ENCODE measurements around the gene TAGLN. TPM values are rescaled to one million over a fixed set of nuclear protein-coding genes. Genes with fewer than 3 reads are reported as not detected.

Gene TAGLN
- total and polyA plus RNA-seq, 9 of the 15 experiments (the other 6 are each of a cell fraction or from before 2014, with no cell fraction given) = 0.21 to 4.9 (median 1.1) TPM

DNA sequence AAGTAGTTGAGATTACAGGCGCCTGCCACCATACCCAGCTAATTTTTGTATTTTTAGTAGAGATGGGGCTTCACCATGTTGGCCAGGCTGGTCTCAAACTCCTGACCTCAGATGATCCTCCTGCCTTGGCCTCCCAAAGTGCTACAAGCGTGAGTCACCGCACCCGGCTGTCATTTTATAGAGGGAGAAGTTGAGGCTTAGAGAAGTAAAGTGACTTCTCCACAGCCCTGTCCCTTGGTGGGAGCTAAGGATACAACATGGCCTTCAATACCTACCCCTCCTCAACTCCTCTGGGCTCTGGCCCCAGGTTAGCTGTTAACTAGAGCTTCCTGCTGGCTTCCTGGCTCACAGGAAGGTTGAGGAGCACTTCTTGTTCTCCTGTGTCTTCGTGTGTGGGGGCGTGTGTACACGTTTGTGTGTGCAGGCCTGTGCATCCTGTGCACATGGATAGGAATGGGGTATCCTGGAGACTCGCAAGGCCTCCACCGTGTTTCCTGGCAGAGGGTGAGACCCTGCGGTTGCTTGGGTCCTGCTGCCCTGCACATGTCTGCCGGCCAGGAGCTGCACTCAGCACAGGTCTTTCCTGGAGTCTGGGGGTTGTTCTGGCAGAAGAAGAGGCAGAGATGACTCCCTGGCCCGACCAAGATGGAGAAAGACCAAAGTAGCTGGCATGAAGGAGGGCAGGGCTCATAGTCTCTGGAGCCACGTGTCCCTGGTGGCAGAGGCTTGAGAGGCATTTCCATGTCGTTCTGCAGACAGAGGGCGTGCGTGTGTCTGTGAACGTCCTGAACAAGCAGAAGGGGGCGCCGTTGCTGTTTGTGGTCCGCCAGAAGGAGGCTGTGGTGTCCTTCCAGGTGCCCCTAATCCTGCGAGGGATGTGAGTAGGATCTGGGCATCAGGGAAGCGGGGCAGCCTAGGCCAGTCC lies 18.2 kb upstream of the TAGLN start (continued):
- TF ChIP-seq, protein P1, sequence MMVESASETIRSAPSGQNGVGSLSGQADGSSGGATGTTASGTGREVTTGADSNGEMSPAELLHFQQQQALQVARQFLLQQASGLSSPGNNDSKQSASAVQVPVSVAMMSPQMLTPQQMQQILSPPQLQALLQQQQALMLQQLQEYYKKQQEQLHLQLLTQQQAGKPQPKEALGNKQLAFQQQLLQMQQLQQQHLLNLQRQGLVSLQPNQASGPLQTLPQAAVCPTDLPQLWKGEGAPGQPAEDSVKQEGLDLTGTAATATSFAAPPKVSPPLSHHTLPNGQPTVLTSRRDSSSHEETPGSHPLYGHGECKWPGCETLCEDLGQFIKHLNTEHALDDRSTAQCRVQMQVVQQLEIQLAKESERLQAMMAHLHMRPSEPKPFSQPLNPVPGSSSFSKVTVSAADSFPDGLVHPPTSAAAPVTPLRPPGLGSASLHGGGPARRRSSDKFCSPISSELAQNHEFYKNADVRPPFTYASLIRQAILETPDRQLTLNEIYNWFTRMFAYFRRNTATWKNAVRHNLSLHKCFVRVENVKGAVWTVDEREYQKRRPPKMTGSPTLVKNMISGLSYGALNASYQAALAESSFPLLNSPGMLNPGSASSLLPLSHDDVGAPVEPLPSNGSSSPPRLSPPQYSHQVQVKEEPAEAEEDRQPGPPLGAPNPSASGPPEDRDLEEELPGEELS (CRISPR knock-in tag; IDR thresholded peaks at IDR 0.05; ENCODE audit: borderline replicate concordance) = no peak
- TF ChIP-seq BCL6 (CRISPR knock-in tag; IDR thresholded peaks at IDR 0.05) (no peak), POLR2G (IDR thresholded peaks at IDR 0.05; ENCODE audit: low read depth, low read length) (no peak), CTBP1 (IDR thresholded peaks at IDR 0.05; ENCODE audit: borderline replicate concordance) (0 out of 2 replicates have a peak, but pooled peaks have one; percentile 45), SIN3A (IDR thresholded peaks at IDR 0.05; ENCODE audit: borderline replicate concordance in 2 of 2, control insufficient read depth in 1 of 2, low read depth in 2 of 2, low read length in 2 of 2) (0 out of 4 replicates have a peak, but pooled peaks of 1 of the 2 experiments have one; percentile 20), ZNF695 (CRISPR knock-in tag; IDR thresholded peaks at IDR 0.05) (0 out of 2 replicates have a peak, but pooled peaks have one; percentile 30), SMAD4 (CRISPR knock-in tag; conservative IDR thresholded peaks at IDR 0.05) (no peak), ZNF444 (CRISPR knock-in tag; IDR thresholded peaks at IDR 0.05) (no peak), RBM22 (IDR thresholded peaks at IDR 0.05; ENCODE audit: low read depth, low read length, poor library complexity, severe bottlenecking) (no peak), ZNF589 (CRISPR knock-in tag; IDR thresholded peaks at IDR 0.05; ENCODE audit: low read depth) (no peak)
- TF ChIP-seq, protein P2, sequence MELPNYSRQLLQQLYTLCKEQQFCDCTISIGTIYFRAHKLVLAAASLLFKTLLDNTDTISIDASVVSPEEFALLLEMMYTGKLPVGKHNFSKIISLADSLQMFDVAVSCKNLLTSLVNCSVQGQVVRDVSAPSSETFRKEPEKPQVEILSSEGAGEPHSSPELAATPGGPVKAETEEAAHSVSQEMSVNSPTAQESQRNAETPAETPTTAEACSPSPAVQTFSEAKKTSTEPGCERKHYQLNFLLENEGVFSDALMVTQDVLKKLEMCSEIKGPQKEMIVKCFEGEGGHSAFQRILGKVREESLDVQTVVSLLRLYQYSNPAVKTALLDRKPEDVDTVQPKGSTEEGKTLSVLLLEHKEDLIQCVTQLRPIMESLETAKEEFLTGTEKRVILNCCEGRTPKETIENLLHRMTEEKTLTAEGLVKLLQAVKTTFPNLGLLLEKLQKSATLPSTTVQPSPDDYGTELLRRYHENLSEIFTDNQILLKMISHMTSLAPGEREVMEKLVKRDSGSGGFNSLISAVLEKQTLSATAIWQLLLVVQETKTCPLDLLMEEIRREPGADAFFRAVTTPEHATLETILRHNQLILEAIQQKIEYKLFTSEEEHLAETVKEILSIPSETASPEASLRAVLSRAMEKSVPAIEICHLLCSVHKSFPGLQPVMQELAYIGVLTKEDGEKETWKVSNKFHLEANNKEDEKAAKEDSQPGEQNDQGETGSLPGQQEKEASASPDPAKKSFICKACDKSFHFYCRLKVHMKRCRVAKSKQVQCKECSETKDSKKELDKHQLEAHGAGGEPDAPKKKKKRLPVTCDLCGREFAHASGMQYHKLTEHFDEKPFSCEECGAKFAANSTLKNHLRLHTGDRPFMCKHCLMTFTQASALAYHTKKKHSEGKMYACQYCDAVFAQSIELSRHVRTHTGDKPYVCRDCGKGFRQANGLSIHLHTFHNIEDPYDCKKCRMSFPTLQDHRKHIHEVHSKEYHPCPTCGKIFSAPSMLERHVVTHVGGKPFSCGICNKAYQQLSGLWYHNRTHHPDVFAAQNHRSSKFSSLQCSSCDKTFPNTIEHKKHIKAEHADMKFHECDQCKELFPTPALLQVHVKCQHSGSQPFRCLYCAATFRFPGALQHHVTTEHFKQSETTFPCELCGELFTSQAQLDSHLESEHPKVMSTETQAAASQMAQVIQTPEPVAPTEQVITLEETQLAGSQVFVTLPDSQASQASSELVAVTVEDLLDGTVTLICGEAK (IDR thresholded peaks at IDR 0.05) = no peak
- TF ChIP-seq, protein P2 (CRISPR knock-in tag; IDR thresholded peaks at IDR 0.05) = no peak
- TF ChIP-seq, protein P3, sequence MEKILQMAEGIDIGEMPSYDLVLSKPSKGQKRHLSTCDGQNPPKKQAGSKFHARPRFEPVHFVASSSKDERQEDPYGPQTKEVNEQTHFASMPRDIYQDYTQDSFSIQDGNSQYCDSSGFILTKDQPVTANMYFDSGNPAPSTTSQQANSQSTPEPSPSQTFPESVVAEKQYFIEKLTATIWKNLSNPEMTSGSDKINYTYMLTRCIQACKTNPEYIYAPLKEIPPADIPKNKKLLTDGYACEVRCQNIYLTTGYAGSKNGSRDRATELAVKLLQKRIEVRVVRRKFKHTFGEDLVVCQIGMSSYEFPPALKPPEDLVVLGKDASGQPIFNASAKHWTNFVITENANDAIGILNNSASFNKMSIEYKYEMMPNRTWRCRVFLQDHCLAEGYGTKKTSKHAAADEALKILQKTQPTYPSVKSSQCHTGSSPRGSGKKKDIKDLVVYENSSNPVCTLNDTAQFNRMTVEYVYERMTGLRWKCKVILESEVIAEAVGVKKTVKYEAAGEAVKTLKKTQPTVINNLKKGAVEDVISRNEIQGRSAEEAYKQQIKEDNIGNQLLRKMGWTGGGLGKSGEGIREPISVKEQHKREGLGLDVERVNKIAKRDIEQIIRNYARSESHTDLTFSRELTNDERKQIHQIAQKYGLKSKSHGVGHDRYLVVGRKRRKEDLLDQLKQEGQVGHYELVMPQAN (IDR thresholded peaks at IDR 0.05; ENCODE audit: borderline replicate concordance) = peak; percentile 61; the same call in 1 of the 2 replicates

All from K562 (cell line).